ENCODE data around the gene RPN2. TPM values are rescaled to one million over a fixed set of nuclear protein-coding genes. Genes with fewer than 3 reads are reported as not detected.

RPN2 gene
- total and polyA plus RNA-seq, 9 of the 15 experiments (the other 6 are each of a cell fraction or from before 2014, with no cell fraction given), result 168 to 548 (median 325) TPM

DNA sequence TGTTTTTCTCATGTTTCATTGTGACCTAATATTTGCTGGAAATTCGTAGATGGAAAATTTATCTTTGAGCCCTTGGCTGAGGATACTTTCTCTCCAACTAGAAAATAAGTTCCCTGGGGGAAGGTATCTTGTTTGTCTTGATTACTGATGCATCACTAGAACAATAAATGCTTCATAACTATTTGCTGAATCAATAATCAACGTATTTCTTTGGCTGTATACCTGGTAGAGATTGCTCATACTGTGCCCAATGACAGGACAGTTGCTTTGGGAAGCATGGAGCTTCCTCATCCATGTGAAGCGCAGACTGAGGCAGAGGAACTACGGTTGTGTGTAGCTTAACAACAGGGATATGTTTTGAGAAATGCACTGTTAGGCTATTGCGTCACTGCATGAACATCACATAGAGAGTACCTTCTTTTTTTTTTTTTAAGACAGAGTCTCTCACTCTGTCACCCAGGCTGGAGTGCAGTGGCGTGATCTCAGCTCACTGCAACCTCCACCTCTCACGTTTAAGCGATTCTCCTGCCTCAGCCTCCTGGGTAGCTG lies 34.2 kb upstream of the RPN2 start (continued):
- TF ChIP-seq ZBTB40 (IDR thresholded peaks at IDR 0.05) (no peak), ZBTB40 (CRISPR knock-in tag; IDR thresholded peaks at IDR 0.05) (no peak), TCFL5 (CRISPR knock-in tag; conservative IDR thresholded peaks at IDR 0.05) (no peak), ATF3 (IDR thresholded peaks at IDR 0.05) (0 out of 2 replicates have a peak, but pooled peaks have one; percentile 29), ATF3 (CRISPR knock-in tag; conservative IDR thresholded peaks at IDR 0.05) (no peak), TEAD4 (IDR thresholded peaks at IDR 0.05; ENCODE audit: low read length) (no peak), TEAD4 (CRISPR knock-in tag; IDR thresholded peaks at IDR 0.05; ENCODE audit: borderline replicate concordance) (no peak), CEBPG (CRISPR knock-in tag; IDR thresholded peaks at IDR 0.05) (no peak), CEBPG (tag; conservative IDR thresholded peaks at IDR 0.05 in 1 of 2, IDR thresholded peaks at IDR 0.05 in 1 of 2) (peak in 1 of 2 experiments; percentile 41; a peak in 1 of 4 replicates)
